GM12878 (cell line): ENCODE data around the gene FANCF. TPM values are rescaled to one million over a fixed set of nuclear protein-coding genes. Genes with fewer than 3 reads are reported as not detected.

Experiments
- ATF7 ChIP-seq: fragments of 450-650 bp; IDR thresholded peaks from 2 replicates; pipeline ENCODE4 v1.6.1; 2016; ENCODE audit warnings: low read depth, mild to moderate bottlenecking
- BCLAF1 ChIP-seq: fragments of 450-650 bp; IDR thresholded peaks from 2 replicates; pipeline ENCODE4 v1.6.1; 2017; ENCODE audit warnings: antibody characterized with exemption, mild to moderate bottlenecking, moderate library complexity
- CHD1 ChIP-seq: IDR thresholded peaks from 2 replicates; pipeline ENCODE4 v1.6.1; 2012; ENCODE audit warnings: low read depth, low read length, improper control_type of control experiment
- MYC ChIP-seq: IDR thresholded peaks from 2 replicates; pipeline ENCODE4 v1.6.1; 2011; ENCODE audit warnings: mild to moderate bottlenecking, low read length, moderate library complexity, inconsistent platforms; ENCODE audit not compliant: insufficient read depth, insufficient replicate concordance, insufficient read length, severe bottlenecking
- NKRF ChIP-seq: fragments of 450-650 bp; conservative IDR thresholded peaks from 2 replicates; pipeline ENCODE4 v1.6.1; 2017; ENCODE audit warnings: mild to moderate bottlenecking, moderate library complexity
- NRF1 ChIP-seq: conservative IDR thresholded peaks from 2 replicates; pipeline ENCODE4 v1.6.1; 2011; ENCODE audit warnings: mild to moderate bottlenecking, low read depth, low read length, improper control_type of control experiment
- PRDM15 ChIP-seq: fragments of 450-650 bp; formaldehyde crosslinking; IDR thresholded peaks from 2 replicates; pipeline ENCODE4 v1.4.0; 2020; ENCODE audit warnings: mild to moderate bottlenecking, moderate library complexity
- SIN3A ChIP-seq: IDR thresholded peaks from 2 replicates; pipeline ENCODE4 v1.6.1; 2012; ENCODE audit warnings: low read depth, low read length, improper control_type of control experiment
- SUPT20H ChIP-seq: IDR thresholded peaks from 2 replicates; pipeline ENCODE4 v1.6.1; 2011; ENCODE audit warnings: low read depth, mild to moderate bottlenecking, low read length, moderate library complexity, borderline replicate concordance; ENCODE audit not compliant: control insufficient read depth
- TBL1XR1 ChIP-seq: IDR thresholded peaks from 2 replicates; pipeline ENCODE4 v1.6.1; 2012; ENCODE audit warnings: low read depth, low read length, improper control_type of control experiment
- TCF7 ChIP-seq: IDR thresholded peaks from 2 replicates; pipeline ENCODE4 v1.6.1; 2014; ENCODE audit warnings: antibody characterized with exemption, borderline replicate concordance
- ZBTB4 ChIP-seq: fragments of 450-650 bp; formaldehyde crosslinking; IDR thresholded peaks from 2 replicates; pipeline ENCODE4 v1.4.0; 2022; ENCODE audit warnings: mild to moderate bottlenecking, moderate library complexity
- ZNF217 ChIP-seq: fragments of 450-650 bp; IDR thresholded peaks from 2 replicates; pipeline ENCODE4 v1.6.1; 2017; ENCODE audit warnings: antibody characterized with exemption, mild to moderate bottlenecking
- ZNF384 ChIP-seq: IDR thresholded peaks from 2 replicates; pipeline ENCODE4 v1.6.1; 2012; ENCODE audit warnings: low read depth, mild to moderate bottlenecking, low read length, improper control_type of control experiment, borderline replicate concordance
- polyA plus RNA-seq, 11 experiments: library from polyadenylated mRNA; depleted of rRNA in 4 of 11; unstranded in 6 of 11; stranded (reverse) in 5 of 11; fragments of >200 nt; fragmentation: Nextera tagmentation in 4 of 11; fragmentation: Illumina TruSeq in 1 of 11; extraction: Ambion mirVana in 4 of 11; extraction: Trizol in 1 of 11; gene quantifications; 1 replicate in 1 of 11; 2 replicates in 10 of 11; pipeline versions ENCODE4 v1.2.1 to v1.2.3, GENCODE V29; 2011 to 2016; ENCODE audit warnings: inconsistent platforms in 2 of 11, missing spikeins in 2 of 11, low read depth in 1 of 11
- total RNA-seq, 4 experiments: library from RNA; depleted of rRNA in 3 of 4; stranded (reverse); fragments of >200 nt in 3 of 4; fragmentation: Illumina TruSeq in 1 of 4; extraction: Trizol in 1 of 4; gene quantifications; 2 replicates each; pipeline versions ENCODE4 v1.2.1 to v1.2.3, GENCODE V29; 2013 to 2021

FANCF gene
- total and polyA plus RNA-seq, 10 of the 15 experiments (the other 5 are each of a cell fraction or from before 2014, with no cell fraction given): 1.6 to 19.9 (median 12.2) TPM

- no peak for TF ChIP-seq SUPT20H
- TF ChIP-seq PRDM15 (CRISPR knock-in tag): no peak
- peak; percentile 84 for TF ChIP-seq SIN3A
- peak; percentile 68 for TF ChIP-seq ATF7
- no peak for TF ChIP-seq CHD1
- TF ChIP-seq NRF1: no peak
- TF ChIP-seq ZNF217: no peak
- TF ChIP-seq BCLAF1: no peak
- TF ChIP-seq MYC: peak; percentile 75
- no peak for TF ChIP-seq ZNF384
- no peak for TF ChIP-seq TCF7
- no peak; the same call in 1 of the 2 replicates for TF ChIP-seq TBL1XR1
- TF ChIP-seq NKRF: peak; percentile 98
- no peak for TF ChIP-seq ZBTB4 (CRISPR knock-in tag)
Measured at GRCh38 chr11:22625448-22626287, at the start of gene FANCF (continued).
